RWPE1 (cell line): ENCODE data around the gene HEMGN.

Experiments
- CTCF ChIA-PET: fragments of 350-600 bp; sonication (Branson Sonifier 250); formaldehyde crosslinking; extraction: SDS; loops from one replicate; lab custom pipeline; 2021; lab: Yijun Ruan, JAX
- POLR2A ChIA-PET: fragments of 400-600 bp; formaldehyde crosslinking; extraction: SDS; loops from one replicate; lab custom pipeline; 2020; ENCODE audit warnings: antibody characterized with exemption; ENCODE audit not compliant: low non-redundant PET; lab: Yijun Ruan, JAX
- DNase-seq: peaks from one replicate; pipeline ENCODE4 v3.0.0; 2012; ENCODE audit warnings: low spot score
- H3K27ac ChIP-seq: fragments of 450-650 bp; 2 replicates; pipeline ENCODE4 v1.5.1; 2017
- TF ChIP-seq, protein P1 (sequence below): fragments of 450-650 bp; conservative IDR thresholded peaks from 2 replicates; pipeline ENCODE4 v1.5.1; 2017; ENCODE audit warnings: low read depth, mild to moderate bottlenecking

The HEMGN gene

DNA sequence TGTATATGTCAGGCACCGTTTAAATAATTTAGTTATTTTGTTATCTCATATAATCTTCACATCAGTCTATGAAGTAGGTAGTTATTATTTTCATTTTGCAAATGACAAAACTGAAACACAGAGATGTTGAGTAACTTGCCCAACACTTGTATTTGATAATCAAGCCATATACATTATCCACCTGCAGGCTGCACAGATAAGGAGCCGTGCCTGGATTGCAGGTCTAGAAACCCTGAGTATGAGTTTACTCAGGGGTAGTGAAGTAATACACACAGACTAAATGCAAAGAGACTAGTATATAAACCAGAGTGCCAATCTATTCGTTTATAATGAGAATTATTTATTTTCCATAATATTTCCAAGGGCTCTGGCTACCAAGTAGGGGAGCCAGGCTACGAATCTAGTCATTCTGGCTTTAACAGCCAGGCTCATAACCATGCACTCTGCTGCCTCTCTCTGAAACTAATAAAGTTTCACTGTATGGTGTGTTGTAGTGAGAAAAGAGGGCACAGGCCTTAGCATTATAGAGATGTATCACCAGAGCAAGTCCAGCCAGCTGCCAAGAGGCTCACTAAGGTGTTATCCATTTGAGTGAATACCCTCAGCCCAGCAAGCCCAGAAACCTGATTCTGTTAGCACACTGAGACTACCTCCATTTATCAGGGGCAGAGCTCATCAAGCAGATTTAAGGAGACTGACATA, 4.5 kb downstream of the HEMGN start:
- ChIA-PET POLR2A (no interaction called here), CTCF (interaction anchor here (0.5 to 0.8 kb wide), 2 partner anchors 9 to 455 kb away, joined by 3 read pairs; no protein-coding TSS in a partner anchor)
- DNase-seq: no peak
- H3K27ac ChIP-seq: no peak overlapping the region
- TF ChIP-seq, protein P1, sequence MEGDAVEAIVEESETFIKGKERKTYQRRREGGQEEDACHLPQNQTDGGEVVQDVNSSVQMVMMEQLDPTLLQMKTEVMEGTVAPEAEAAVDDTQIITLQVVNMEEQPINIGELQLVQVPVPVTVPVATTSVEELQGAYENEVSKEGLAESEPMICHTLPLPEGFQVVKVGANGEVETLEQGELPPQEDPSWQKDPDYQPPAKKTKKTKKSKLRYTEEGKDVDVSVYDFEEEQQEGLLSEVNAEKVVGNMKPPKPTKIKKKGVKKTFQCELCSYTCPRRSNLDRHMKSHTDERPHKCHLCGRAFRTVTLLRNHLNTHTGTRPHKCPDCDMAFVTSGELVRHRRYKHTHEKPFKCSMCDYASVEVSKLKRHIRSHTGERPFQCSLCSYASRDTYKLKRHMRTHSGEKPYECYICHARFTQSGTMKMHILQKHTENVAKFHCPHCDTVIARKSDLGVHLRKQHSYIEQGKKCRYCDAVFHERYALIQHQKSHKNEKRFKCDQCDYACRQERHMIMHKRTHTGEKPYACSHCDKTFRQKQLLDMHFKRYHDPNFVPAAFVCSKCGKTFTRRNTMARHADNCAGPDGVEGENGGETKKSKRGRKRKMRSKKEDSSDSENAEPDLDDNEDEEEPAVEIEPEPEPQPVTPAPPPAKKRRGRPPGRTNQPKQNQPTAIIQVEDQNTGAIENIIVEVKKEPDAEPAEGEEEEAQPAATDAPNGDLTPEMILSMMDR: no peak

DNA sequence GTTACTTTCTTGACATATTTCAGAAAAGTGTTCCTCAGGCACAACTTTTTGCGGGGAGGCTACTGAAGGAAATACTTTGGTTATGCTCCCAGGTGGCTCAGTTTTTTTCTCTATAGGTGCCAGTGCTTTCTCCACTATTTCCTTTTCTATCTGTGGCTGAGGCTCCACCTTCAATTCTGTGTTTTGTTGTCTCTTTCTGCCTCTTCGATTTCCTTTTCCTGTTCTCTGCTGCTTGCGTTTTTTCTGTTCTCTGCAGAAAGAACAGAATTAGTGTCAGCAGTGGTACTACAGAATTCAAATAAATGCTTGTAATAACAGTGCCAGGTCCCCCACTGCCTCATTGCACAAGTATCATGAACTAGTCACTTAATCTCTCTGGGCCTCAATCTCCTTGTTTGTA, 7.0 kb downstream of the HEMGN start:
- TF ChIP-seq, protein P1: no peak
- POLR2A ChIA-PET: no interaction called here
- no peak for DNase-seq
- CTCF ChIA-PET: interaction anchor here (0.6 kb wide), 1 partner anchor 31 kb away, joined by 3 read pairs; no protein-coding TSS in a partner anchor
- H3K27ac ChIP-seq: no peak overlapping the region

DNA sequence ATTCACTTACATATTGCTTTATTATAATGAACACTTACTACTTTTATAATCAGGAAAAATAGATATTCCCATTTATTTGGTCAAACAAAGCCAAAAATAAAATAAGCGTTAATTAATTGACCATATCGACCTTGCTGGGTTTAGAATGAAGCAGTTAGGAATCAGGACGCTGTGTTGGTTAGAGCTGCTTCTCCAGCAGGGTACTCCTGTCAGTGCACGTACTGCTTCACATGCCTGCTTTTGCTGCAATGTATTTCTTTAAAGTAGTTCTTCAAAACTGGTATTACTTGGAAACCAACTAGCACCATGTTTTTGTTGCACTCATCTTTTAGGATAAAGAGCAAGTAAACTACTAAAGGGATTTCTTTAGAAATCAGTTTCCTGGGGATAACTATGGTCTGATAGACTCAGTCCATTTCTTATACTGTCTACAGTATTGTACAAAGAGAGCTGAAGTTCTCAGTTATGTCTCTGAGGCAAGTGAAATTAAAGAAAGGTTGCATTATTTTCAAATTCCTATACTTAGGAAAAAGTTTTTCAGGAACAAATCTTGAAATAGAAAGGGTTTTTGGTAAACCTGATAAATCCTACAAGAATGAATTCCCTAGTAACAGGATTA, 8.9 kb downstream of the HEMGN start:
- DNase-seq: no peak
- ChIA-PET POLR2A (interaction anchor here (0.6 kb wide), 1 partner anchor 130 kb away, joined by 3 read pairs; no protein-coding TSS in a partner anchor), CTCF (interaction anchor here (0.6 to 0.7 kb wide), 4 partner anchors 95 to 1176 kb away, joined by 3 to 5 read pairs (median 3); partner anchors contain the start of gene TGFBR1)
- H3K27ac ChIP-seq: no peak overlapping the region
- TF ChIP-seq, protein P1: no peak

DNA sequence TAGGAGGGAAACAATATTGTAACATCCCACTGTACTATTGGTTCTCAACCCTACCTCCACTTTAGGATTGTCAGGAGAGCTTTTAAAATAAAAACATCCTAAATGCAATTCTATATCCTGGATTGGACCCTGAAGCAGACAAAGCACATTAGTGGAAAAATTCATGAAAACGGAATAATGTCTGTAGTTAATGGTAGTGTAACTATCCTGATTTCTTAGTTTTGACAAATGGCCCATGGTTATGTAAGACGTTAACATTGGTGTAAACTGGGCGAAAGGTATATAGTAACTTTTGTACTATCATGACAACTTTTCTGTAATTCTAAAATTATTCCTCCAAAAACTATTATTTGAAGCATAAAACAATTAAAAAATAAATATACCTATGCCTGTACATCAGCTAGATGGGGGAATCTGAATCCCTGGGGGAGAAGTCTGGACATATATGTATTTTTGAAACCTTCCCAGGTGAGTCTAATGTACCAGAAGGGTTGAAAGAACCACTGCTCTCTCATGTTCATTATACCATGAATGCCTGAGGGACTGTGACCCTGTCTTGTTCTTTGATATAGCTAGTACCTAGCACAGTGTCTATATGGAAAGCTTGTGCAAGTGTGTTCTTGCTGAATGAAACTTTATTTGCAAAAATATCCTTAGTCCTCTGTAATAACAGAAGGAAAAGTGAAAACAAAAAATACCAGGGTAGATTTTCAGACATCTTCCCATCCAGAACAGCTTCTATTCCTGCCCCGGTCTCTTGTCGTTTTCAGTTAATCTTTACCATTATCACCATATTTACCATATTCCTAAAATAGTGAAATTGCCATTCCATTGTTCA, 12.3 kb downstream of the HEMGN start:
- no peak overlapping the region for H3K27ac ChIP-seq
- POLR2A ChIA-PET: no interaction called here
- CTCF ChIA-PET: interaction anchor here (0.6 kb wide), 1 partner anchor 27 kb away, joined by 3 read pairs; no protein-coding TSS in a partner anchor
- no peak for DNase-seq
- TF ChIP-seq, protein P1: no peak

DNA sequence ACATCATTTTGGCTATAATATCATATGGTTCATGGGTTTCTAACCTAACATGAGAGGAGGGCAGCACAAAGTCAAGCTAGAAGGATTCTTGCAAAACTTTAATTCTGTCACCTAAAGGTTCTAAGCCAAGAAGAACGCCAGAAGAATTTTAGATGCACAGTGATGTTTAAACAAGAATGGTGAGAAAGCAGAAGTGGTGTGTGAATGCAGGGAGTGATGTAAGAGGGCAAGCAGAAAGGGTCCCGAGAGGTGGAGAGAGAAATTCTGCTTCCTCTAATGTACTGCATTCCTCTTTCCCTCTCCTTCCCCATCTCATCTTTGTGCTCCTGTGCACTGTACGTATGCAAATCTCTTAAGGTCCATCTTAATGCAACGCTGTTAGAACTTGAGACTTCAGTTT, 13.6 kb downstream of the HEMGN start:
- ChIA-PET CTCF (interaction anchor here (0.6 to 2.8 kb wide), 17 partner anchors 10 to 391 kb away, joined by 3 to 18 read pairs (median 3); partner anchors contain the start of gene ANP32B), POLR2A (no interaction called here)
- TF ChIP-seq, protein P1: no peak
- H3K27ac ChIP-seq: no peak overlapping the region
- no peak for DNase-seq
